NT2/D1 (cell line): ENCODE measurements around the gene KAZN.

Experiments
- SUZ12 ChIP-seq: IDR thresholded peaks from 2 replicates; pipeline ENCODE4 v1.6.1; 2011; ENCODE audit not compliant: insufficient read length, insufficient read depth; ENCODE audit errors: extremely low read depth
- YY1 ChIP-seq: IDR thresholded peaks from 2 replicates; pipeline ENCODE4 v1.6.1; 2011; ENCODE audit not compliant: insufficient read length, insufficient read depth
- ZNF274 ChIP-seq: IDR thresholded peaks from 2 replicates; pipeline ENCODE4 v1.6.1; 2011; ENCODE audit warnings: mild to moderate bottlenecking, low read depth, low read length

GRCh38 chr1:14862114-14862771, 263.8 kb downstream of the KAZN start:
- TF ChIP-seq SUZ12 (no peak), YY1 (no peak), ZNF274 (no peak)
